ENCODE results near the gene KRT13.

Gene KRT13

GRCh38 chr17:41463746-41464145, 41.7 kb downstream of the KRT13 start:
- DNase-seq = no peak

DNA sequence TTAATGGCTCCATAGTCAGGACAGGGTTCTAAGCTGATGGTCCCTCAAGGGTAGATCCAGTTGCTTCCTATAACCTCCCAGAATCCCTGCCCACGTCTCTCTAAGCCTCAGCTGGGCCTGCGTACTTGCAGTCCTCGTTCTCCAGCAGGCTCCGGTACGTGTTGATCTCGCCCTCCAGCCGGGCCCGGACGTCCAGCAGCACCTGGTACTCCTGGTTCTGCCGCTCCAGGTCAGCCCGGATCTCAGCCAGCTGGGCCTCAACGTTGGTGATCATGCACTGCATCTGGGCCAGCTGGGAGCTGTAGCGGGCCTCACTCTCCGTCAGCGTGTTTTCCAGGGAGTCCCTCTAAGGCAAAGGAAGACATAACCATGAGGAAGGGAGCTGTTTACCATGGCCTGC, 42.7 kb downstream of the KRT13 start:
- DNase-seq = no peak

DNA sequence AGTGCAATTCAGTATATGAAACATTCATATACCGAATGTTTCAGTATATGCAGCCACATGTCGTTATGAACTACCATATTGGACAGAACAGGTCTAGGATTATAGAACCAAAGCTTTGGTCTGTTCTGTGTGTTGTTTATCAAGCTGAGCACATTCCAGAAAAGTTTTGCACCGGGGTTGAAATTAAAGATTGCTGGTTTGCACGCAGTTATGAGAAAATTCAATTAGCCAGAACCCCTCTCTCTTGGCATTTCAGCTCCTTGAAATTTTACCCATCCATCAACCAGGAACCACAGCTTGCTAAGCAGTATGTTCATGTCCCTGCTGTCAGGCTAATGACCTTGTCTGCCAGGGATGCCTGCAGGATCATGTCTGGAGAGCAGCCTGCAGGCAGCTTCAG, 47.7 kb downstream of the KRT13 start:
- DNase-seq = no peak

- DNase-seq = no peak
These were observed 49.2 kb downstream of the KRT13 start for GRCh38 chr17:41456204-41456603.

GRCh38 chr17:41455236-41455635, 50.2 kb downstream of the KRT13 start:
- DNase-seq = no peak

DNA sequence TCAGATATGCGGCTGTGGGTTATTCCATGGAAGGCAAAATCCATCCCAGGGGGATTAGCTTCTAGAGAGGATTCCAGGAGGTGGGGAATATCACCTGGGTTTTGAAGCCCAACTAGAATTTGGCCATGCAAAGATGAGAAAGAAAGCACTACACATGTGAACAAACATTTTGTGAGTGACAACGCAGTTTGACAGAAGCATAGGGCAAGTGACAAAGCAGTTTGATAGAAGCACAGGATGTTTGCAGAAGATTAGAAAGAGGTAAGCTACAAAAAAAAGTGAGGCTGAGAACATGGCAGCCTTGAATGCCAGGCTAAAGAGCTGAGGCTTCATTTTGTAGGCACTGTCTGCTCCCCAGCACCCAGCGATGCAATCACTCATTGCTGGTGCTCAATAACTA, 52.3 kb downstream of the KRT13 start:
- no peak for DNase-seq

GRCh38 chr17:41452281-41452680, 53.1 kb downstream of the KRT13 start:
- DNase-seq = no peak

DNA sequence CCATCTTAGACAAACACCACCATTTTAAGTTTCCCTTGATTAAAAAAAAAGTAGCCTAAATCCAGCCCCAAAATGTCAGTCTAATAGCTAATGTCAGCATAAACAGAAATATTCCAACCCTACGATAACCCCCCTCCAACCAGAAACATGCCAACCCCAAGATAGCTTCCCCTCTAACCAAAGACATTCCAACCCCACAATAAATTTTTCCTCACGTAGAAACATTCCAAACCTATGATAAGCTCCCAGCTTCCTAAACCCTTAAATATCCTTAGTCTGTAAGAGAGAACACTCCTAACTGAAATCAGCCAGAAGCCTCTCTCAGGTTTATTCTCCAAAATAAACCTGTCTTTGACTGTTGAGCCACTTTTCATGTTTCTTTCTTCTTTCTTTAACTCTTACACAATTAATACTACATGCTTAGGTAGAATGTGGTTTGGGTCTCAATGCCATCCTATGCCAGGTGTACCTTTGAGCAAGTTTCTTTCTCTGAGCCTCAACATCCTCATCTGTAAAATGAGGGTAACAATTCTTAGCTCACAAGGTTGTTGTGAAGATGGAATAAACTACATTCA, 54.2 kb downstream of the KRT13 start:
- no peak for DNase-seq
